GDM1 (cell line): ENCODE data around the gene GAL3ST3.
"Not testable (repeated sequence)": the region's sequence is repeated elsewhere in the genome, so short reads cannot be mapped to it uniquely, and the experiment has no call there.

Experiments
- DNase-seq: peaks from one replicate; lab custom pipeline; 2025; lab: John Stamatoyannopoulos, UW

The GAL3ST3 gene

DNA sequence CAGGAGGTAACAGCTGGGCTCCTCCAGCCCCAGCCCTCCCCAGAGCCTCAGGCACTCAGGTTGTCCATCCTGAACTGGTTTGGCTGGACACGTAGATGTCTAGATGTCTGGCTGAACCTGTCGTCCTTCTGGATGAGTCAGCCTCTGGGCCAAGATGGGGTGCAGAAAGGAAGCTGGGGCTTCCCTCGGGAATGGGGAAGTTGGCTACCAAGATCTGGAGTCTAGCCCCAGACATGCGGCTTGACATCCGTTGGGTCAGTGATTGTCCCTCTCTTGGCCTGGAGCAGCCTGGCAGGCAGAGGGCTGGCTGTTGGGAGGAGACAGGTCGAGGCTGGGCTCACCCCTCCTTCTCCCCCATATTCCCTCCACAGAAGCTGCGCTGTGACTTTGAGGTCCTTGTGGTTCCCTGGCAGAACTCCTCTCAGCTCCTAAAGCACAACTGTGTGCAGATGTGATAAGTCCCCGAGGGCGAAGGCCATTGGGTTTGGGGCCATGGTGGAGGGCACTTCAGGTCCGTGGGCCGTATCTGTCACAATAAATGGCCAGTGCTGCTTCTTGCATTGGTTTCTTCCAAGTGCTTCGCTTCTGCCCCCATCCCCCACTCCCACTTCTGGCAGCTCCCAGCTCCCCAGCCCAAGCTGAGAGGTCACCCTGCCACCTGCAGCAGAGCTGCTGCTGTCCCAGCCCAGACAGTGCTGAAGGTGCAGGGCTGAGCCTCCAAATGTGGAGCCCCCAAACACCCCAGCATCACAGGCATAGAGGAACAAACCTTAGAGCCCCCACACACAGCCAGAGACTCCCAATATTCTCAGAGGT lies 35.8 kb downstream of the GAL3ST3 start:
- DNase-seq, result no peak

DNA sequence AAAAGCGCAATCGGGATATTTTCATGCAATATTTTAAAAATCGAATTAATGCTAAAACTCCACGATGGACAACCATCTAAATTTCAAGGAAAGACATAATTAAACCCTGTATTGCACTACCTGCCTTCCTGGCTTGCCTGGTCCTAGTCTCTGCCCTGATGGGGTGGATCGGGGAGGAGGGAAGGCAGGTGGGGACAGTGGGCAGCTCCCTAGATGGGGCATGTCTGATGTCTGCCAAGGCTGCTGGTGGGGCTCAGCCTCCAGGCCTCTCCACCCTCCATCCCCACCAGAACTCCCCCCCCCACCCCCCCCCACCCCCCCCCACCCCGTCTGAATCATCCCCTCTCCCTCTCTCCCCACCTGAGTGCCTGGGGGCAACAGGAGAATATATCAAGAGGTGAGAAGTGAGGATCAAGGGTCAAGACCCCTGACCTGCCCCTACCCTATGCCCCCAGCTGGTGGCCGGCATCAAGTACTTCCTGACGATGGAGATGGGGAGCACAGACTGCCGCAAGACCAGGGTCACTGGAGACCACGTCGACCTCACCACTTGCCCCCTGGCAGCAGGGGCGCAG lies 36.5 kb downstream of the GAL3ST3 start:
- no peak for DNase-seq

DNA sequence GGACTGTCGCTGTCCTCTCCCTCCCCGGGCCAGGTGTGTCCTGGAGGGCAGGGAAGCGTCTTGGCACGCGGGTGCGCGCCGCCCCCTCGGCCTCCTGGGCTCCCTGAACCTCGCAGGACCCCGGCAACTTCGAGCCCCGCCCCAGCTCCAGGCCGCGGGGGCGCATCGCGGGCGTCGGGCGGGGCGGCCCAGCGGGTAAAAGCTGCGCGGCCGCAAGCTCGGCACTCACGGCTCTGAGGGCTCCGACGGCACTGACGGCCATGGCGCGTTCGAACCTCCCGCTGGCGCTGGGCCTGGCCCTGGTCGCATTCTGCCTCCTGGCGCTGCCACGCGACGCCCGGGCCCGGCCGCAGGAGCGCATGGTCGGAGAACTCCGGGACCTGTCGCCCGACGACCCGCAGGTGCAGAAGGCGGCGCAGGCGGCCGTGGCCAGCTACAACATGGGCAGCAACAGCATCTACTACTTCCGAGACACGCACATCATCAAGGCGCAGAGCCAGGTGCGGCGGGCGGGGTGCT lies 37.1 kb downstream of the GAL3ST3 start, which contains the start of gene CST6:
TSS of gene CST6 (plus strand) at position 224 of the 519 bp plus-strand sequence. CDS start at position 261, 37 bp downstream.
- no peak for DNase-seq

DNA sequence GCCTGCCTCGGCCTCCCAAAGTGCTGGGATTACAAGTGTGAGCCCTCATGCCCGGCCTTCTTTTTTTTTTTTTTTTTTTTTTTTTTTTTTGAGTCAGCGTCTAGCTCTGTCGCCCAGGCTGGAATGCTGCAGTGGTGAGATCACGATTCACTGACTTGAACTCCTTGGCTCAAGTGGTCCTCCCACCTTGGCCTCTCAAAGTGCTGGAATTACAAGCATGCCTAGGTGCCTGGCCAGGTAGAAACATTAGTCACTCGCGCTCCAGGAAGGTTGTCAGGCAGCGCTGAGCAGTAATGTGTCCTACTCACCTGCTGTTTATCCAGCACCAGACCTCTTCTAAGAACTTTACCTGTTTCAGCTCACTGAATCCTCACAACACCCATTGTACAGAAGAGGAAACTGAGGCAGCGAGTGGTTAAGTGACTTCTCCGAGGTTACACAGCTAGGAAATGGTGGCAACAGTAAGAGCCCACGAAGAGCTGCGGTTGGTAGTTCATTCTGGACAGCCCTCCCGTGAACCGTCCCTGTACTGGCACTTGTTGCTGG lies 37.6 kb downstream of the GAL3ST3 start:
- DNase-seq, result no peak

DNA sequence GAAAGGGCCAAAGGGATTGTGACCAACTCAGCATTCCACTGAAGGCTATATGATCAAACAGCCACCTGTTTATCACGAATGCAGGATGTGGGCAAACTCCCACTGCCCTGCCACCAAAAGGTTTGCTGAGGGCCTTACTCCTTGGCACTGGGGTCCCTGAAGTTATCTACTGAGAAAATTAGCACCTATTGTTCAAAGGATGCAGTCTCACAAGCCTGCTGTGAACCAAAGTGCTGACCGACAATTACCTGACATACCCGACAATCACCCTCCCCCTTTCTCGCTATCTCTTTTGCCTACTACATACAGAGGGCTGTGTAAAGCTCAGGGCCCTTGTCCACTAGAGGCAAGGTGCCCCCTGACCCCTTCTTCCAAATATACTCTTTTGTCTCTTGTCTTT lies 38.9 kb downstream of the GAL3ST3 start:
- not testable (repeated sequence) for DNase-seq

DNA sequence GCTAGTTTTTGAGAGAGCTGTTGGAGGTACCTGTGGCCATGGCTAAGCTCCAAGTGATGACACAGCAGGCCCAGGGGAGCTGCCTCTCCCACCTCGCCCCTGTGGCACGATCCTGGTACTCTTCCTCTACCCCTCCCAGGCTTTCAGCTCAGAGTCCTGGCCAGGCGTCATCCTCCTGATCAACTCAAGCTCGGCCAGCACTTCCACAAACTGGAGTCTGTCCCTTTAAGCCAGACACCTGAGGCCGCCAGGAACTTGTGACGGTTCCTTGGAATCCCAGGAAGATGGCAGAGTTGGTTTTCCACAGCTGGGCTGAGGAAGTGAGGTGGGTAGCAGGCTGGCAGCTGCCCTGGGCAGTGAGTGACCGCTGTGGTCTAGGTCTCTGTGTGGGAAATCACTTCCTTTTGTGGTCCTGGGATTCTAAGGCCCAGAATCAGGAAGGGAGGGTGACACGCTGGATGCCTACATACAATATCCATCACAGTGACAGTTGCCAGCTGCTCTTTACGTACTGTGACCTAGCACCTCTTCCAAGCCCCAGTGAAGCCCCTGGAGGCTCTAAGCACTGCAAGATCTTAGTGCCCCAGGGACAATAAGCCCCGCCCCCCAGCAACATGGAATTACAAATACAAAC lies 40.4 kb downstream of the GAL3ST3 start:
- DNase-seq, result no peak

DNA sequence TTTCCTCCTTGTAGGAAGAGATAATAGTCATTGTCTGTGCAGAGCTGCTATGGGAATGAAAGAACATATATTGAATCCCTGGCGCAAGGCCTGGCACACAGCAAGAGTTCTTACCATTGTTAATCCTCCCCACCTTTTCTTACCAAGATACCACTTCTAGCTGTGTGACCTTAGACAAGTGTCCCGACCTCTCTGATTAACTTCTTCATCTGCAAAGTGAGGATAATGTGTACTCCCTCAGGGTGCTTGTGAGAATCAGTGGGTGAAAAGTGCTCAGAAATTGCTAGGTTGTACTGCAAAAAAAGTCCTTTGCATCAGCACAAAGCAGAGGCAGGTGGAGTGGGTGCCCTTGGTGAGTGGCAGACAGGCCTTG lies 40.9 kb downstream of the GAL3ST3 start:
- no peak for DNase-seq

DNA sequence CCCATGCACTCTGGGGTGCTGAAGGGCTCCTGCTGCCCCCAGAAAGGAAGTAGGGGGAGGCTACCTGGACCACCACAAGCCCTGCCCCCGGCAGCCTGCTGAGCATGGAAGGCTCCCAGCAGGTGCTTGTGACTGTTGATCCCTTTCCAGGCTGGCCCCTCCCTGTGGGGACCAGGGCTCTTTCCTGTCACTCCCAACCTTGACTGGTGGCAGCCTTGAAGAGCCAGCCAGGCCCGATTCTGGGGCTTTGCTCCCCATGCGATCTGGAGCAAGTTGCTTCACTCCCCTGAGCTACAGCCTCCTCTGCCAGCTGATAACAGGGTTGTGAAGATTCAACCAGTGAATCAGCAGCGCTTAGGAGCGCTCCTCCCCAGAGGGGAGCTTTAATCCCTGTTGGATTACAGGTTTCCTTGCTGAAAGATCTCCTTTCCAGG lies 41.7 kb downstream of the GAL3ST3 start:
- DNase-seq, result no peak

DNA sequence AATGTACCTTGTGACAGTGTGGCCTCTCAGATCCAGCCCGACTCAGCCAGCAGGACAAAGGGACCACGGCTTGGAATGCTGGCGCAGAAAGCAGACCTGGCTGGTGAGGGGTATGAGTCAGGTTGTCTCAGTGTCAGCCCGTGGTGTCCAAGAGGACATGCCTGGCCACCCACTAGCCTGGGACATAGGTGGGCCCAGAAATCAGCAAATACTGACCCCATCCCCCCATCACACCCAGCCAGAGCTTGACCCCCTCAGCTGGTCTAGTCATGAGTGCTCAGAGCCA lies 42.1 kb downstream of the GAL3ST3 start:
- no peak for DNase-seq

DNA sequence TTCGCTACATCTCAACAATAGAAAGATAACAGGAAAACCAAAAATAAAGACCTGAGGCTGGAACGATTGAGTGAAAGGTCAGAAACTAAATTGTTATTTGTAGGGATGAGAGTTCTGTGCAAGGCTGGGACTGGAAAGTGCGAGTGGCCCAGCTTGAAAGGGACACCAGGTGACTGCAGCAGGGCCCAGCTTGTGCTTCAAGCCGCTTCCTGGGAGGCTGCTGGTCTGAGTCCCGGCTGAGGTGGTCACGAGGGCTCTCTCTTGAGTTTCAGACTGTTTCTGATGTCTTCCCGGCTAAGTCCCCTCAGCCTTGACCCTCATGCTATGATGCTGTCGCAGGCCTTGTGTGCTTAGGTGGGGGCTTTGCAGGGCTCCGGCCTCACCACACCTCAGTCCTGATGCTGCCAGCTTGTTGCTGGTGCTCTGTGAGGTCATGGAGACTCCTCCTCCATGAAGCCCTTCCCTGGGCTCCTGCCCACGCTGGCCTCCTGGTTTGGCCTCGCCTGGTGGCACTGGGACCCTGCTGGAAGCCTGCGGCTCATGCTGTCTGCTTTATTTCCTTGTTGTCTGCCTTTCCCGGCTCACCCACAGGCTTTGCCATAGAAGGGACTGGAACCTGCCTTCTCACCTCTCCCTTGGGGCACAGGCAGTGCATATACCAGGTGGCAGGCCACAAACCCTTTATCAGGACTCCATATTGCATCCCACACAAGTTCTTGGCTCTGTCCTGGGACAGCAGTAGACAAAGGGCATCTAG lies 42.6 kb downstream of the GAL3ST3 start:
- DNase-seq, result no peak

DNA sequence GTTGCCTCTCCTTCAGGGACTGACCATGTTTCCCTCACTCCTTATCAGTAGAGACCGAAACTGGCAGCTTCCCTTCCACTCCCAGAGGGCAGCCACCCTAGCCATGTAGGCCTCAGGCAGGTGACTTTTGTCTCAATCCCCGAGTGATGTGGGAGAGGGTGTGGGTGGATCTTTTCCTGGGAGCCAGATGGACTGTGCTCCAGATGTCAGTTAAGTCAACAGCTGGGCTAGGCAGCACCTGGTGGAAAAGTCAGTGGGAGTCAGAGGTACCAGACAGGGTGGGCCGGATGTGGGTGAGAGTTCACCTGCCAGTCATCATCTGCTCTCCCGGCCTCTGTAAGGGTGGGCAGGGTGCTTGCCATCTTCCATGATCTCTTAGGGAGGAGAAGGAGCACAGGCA lies 44.8 kb downstream of the GAL3ST3 start:
- DNase-seq, result no peak

DNA sequence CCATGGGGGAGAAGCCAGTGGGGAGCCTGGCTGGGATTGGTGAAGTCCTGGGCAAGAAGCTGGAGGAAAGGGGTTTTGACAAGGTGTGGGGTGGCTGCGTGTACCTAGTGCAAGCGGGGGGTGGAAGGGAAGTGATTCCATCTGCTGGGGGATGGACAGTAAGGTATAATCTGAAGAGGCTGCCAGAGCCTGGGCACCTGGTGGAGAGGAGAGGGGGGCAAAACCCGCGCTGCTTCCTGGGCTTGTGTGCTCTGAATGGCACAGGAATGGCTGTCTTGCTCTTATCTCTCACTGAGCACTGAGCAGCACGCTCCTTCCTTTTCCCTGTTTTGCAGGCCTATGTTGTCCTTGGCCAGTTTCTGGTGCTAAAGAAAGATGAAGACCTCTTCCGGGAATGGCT lies 45.7 kb downstream of the GAL3ST3 start:
- no peak for DNase-seq

DNA sequence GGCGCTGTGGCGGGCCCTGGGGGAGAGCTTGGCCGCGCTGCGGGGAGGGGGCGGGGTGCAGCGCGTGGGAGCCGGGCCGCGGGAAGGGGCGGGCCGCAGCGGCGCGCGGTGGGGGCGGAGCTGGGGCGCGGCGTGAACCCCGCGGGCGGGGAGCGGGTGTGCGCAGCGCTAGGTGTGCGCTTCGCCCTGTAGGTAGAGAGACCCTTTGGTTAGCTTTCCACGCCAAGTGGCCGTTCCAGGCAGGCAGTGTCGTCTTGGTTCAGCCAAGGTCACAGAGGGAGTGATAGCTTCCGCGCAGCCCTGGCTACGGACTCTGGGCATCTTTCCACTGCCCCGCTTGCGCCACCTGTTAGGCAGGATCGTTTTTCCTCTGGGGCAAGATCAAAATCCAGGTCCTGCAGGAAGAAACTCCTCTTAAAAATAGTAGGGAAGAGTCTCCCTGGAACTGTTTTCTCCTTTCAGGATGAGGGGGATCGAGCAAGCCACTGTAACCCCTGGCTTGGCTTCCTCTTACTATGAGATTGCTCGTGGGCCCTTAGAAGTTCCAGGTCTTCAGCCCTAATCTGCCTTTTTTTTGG lies 46.2 kb downstream of the GAL3ST3 start:
- no peak for DNase-seq

DNA sequence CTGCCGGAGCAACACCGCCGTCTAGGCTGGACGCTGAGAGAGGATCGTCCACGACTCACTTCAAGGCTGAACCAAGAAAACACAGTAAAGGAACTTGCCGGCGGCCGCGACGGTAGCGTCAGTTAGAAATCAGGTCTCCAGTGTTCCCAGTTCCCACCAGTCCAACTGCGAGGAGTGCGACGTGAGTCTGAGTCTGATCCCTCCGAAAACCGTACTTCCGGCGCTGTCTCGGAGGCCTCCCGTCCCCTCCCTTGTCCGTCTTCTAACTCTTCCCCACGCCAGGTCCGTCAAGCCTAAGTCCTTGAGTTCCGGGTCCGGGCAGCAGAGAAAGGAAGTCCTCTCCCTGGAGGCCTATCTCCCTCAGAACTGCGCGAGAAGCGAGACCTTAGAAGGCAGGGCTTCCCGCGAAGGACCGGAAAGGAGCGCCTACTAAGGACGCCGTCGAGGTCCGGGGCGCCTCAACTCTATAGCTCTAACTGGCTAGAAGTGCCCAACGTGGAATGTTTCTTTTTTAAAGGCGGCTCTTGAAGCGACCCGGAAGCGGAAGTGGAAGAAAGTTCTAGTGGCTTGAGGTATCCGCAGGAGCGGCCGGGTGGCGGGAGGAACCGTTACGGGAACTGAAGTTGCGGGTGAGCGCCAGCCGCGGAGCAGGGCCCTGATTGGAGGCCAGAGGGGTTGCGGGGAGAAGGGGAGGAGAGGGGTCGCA lies 46.9 kb downstream of the GAL3ST3 start, which contains the start of the genes BANF1 and EIF1AD:
TSS of gene BANF1 (plus strand) at position 562 of the 706 bp plus-strand sequence. CDS start 748 bp downstream, outside the sequence.
TSS of gene EIF1AD (minus strand) at position 216 of the 706 bp plus-strand sequence. CDS start 1,768 bp downstream, outside the sequence.
- peak; percentile 95 for DNase-seq

DNA sequence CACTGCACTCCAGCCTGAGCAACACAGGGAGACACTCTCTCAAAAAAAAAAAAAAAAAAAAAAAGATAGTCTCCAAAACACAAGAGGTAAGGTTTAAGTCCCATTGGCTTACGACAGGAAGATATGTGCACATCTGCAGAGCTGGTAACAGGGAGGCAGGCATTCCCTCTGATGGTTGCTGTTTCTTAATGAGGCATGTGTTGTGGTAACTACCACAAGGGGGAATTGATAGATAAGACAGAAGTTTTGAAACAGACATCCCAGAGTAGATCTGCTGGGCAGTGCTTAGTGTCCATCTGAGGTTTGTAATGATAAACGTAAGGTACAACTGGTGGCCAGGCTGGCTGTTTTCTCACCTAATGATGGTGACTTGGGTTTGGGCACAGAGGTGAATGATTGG lies 51.7 kb downstream of the GAL3ST3 start:
- DNase-seq, result no peak

DNA sequence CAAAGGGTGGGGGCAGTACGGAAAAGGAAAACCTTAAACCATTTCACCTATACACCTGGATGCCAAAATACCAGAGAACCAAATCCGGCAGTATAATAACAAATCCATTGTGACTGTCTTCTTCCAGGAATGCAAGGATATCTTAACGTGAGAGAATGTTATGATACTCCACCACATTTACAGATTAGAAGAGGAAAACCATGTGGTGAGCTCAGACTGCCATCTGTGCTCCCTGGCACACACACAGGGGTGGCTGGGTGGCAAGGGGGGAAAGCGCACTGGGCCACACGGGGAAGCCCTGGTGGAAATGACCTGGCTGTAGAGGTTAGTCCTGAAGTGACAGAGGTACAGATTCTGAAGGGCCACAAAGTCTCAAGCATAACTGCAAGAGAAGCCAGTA lies 56.9 kb downstream of the GAL3ST3 start:
- DNase-seq, result no peak
